Natural killer cell treated with Interleukin-12 subunit alpha and Interleukin-12 subunit beta and Interleukin-15 and Interleukin-18, amount 100 ng/mL, for 72 hours (primary cell): ENCODE data around the gene EPHA10. TPM values are rescaled to one million over a fixed set of nuclear protein-coding genes. Genes with fewer than 3 reads are reported as not detected.
"Not testable (repeated sequence)": the region's sequence is repeated elsewhere in the genome, so short reads cannot be mapped to it uniquely, and the experiment has no call there.

Experiments
- ATAC-seq, 2 donors: fragments of 150-1000 bp; cut with Tn5 transposase in 1 of 2; sonication (Bioruptor Pico), chemical (Tn5 transposase) in 1 of 2; 2 replicates each; pipeline ENCODE4 v1.10.0; 2021
- DNase-seq: peaks from one replicate; pipeline ENCODE4 v3.0.0; 2022; ENCODE audit warnings: low spot score
- H3K27ac Mint-ChIP-seq, 2 donors: 1 replicate in 1 of 2; 2 replicates in 1 of 2; pipeline ENCODE4 v1.8.0; 2022; ENCODE audit warnings: mixed read lengths in 2 of 2, mild to moderate bottlenecking in 1 of 2, moderate library complexity in 1 of 2
- H3K27me3 Mint-ChIP-seq, 2 donors: 1 replicate in 1 of 2; 2 replicates in 1 of 2; pipeline ENCODE4 v1.8.0; 2022; ENCODE audit warnings: mixed read lengths in 2 of 2
- H3K36me3 Mint-ChIP-seq: one replicate; pipeline ENCODE4 v1.8.0; 2022; ENCODE audit warnings: mixed read lengths
- H3K4me1 Mint-ChIP-seq, 2 donors: 1 replicate in 1 of 2; 2 replicates in 1 of 2; pipeline ENCODE4 v1.8.0; 2022; ENCODE audit warnings: low read depth in 2 of 2, mixed read lengths in 2 of 2, mild to moderate bottlenecking in 1 of 2
- H3K4me3 Mint-ChIP-seq: one replicate; pipeline ENCODE4 v1.8.0; 2022; ENCODE audit warnings: mixed read lengths
- H3K9me3 Mint-ChIP-seq: 2 replicates; pipeline ENCODE4 v1.8.0; 2022; ENCODE audit warnings: mixed read lengths
- total RNA-seq, 2 donors: library from RNA; stranded (reverse); gene quantifications; one replicate each; pipeline ENCODE4 v1.2.3, GENCODE V29; 2022

Gene EPHA10
- total RNA-seq, 2 donors from 2014 or later, result not detected

- ATAC-seq (no peak), DNase-seq (peak; percentile 47)
- H3K36me3 Mint-ChIP-seq, result peaks cover 36% of the 10 kb centered on the region
- H3K4me1 Mint-ChIP-seq, result peaks cover 6 to 11% of the 10 kb centered on the region in 2 donors
- H3K27ac Mint-ChIP-seq, result no peak overlapping the region
- H3K9me3 Mint-ChIP-seq, result no peaks in the 10 kb centered on the region
- H3K27me3 Mint-ChIP-seq, result no peaks in the 10 kb centered on the region
- H3K4me3 Mint-ChIP-seq, result no peak overlapping the region
Measured at GRCh38 chr1:37703061-37703460, 61.9 kb downstream of the EPHA10 start.

DNA sequence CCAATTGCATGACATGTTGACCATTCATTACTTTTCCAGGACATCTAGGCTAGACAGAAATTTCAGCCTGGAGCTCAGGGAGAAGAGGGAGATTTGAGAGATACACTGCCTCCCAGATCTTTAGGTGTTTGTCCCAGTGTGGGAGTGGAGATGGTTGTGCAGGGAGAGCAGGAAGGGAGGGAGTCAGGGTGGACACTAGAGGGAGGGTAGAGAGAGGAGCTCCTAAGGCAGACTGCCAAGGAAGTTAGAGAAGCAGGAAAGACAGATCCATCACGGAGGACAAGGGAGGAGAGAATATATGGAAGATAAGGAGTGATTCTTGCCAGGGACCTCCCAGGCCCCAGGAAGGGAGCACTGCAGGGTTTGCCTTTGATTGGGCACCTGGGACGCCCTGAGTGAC, 63.9 kb downstream of the EPHA10 start:
- no peaks in the 10 kb centered on the region for H3K27me3 Mint-ChIP-seq
- H3K4me3 Mint-ChIP-seq, result no peak overlapping the region
- H3K27ac Mint-ChIP-seq, result no peak overlapping the region
- ATAC-seq (no peak), DNase-seq (no peak)
- no peaks in the 10 kb centered on the region for H3K9me3 Mint-ChIP-seq
- H3K36me3 Mint-ChIP-seq, result peaks cover 33% of the 10 kb centered on the region
- H3K4me1 Mint-ChIP-seq, result peaks cover 6 to 13% of the 10 kb centered on the region in 2 donors

- peaks cover 31% of the 10 kb centered on the region for H3K36me3 Mint-ChIP-seq
Measured at GRCh38 chr1:37699147-37699546, 65.8 kb downstream of the EPHA10 start.

DNA sequence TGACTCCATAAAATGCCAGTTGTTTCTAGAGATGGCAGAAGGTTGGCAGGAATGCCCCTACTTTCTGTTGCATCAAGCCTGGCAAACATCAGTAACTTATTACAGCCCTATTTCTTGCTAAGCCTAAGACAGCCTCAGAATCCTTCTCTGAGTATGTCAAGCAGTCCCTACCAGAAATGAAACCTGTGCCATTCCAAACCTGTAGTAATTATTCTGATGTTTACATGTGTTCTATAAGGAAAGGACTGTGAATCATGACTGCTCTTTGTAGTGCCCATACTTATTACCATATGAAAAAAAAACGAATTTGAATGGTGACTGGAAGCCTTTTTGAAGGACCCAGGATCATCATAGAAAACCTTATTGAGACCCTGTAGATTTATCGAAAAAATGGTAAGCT, 67.2 kb downstream of the EPHA10 start:
- DNase-seq, result no peak
- Mint-ChIP-seq H3K27ac (no peak overlapping the region), H3K4me3 (no peak overlapping the region), H3K4me1 (peaks cover 6 to 13% of the 10 kb centered on the region in 2 donors), H3K36me3 (peaks cover 29% of the 10 kb centered on the region), H3K27me3 (no peaks in the 10 kb centered on the region), H3K9me3 (no peaks in the 10 kb centered on the region)
- no peak for ATAC-seq

More at GRCh38 chr1:37699147-37699546, 65.8 kb downstream of the EPHA10 start:
- DNase-seq, result no peak
- no peaks in the 10 kb centered on the region for H3K27me3 Mint-ChIP-seq
- peaks cover 6 to 13% of the 10 kb centered on the region in 2 donors for H3K4me1 Mint-ChIP-seq
- H3K4me3 Mint-ChIP-seq, result peak overlapping the region; percentile 43
- H3K9me3 Mint-ChIP-seq, result no peaks in the 10 kb centered on the region
- ATAC-seq, result peak in 1 of 2 donors; percentile 64
- peak overlapping the region in 1 of 2 donors; percentile 51 for H3K27ac Mint-ChIP-seq

DNA sequence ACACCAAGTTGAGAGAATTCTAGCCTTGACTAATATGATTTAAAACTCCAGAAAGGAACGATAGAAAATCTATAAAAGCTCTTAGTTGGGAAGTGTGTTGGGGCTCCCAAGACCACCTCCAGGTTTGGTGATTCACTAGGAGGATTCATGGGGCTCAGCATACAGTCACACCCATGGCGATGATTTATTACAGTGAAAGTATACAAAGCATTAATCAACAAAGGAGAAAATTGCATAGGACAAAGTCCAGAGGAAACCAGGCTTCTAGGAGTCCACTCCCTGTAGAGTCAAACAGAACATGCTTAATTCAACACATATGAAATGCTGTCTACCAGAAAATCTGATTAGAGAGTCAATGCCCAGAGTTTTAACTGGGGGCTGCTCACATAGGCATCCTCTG, 67.8 kb downstream of the EPHA10 start:
- Mint-ChIP-seq H3K4me1 (peaks cover 4 to 13% of the 10 kb centered on the region in 2 donors), H3K27me3 (no peaks in the 10 kb centered on the region), H3K27ac (no peak overlapping the region), H3K36me3 (peaks cover 25% of the 10 kb centered on the region), H3K4me3 (no peak overlapping the region), H3K9me3 (no peaks in the 10 kb centered on the region)
- ATAC-seq (no peak), DNase-seq (no peak)

- peak overlapping the region; percentile 96 for H3K4me3 Mint-ChIP-seq
- H3K9me3 Mint-ChIP-seq, result no peaks in the 10 kb centered on the region
- H3K4me1 Mint-ChIP-seq, result peaks cover 27 to 30% of the 10 kb centered on the region in 2 donors
- peaks cover 6% of the 10 kb centered on the region for H3K36me3 Mint-ChIP-seq
- ATAC-seq (no peak), DNase-seq (no peak)
- peak overlapping the region; percentile 85 to 96 for H3K27ac Mint-ChIP-seq
- no peaks in the 10 kb centered on the region for H3K27me3 Mint-ChIP-seq
Measured at GRCh38 chr1:37692834-37693175, 72.1 kb downstream of the EPHA10 start.

DNA sequence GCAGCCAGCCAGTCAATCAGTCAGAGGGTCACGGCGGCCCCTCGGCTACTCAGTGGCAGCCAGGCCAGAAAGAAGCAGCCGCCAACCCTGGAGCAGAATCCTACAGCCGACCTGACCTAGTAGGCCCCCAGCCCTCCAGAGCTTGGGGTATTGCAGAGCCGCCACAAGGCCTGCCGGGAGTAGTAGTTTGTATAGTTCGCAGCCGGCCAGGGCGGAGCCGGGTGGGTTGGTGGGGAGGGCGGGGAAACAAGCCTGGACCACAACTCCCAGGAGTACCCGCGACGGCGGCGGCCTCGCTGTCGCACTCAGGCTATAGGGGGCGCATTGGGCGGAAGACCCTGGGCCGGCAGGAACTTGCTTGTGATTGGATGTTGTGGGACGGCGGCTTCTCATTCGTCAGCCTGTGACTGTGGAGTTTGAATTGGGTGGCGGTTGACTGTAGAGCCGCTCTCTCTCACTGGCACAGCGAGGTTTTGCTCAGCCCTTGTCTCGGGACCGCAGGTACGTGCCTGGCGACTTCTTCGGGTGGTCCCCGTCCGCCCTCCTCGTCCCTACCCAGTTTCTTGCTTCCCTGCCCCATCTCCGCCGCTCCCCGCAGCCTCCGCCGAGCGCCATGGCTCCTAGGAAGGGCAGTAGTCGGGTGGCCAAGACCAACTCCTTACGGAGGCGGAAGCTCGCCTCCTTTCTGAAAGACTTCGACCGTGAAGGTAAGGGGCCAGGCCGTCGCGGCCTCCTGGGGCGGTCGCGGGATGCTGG, 72.7 kb downstream of the EPHA10 start, which contains the start of gene CDCA8:
Gene CDCA8, plus strand, starts transcription at position 439 of the 756 bp plus-strand sequence. Its CDS starts 175 bp downstream, at position 614.
- H3K27me3 Mint-ChIP-seq, result no peaks in the 10 kb centered on the region
- peaks cover 27 to 30% of the 10 kb centered on the region in 2 donors for H3K4me1 Mint-ChIP-seq
- DNase-seq (peak; percentile 98), ATAC-seq (peak; percentile 93 to 96)
- H3K27ac Mint-ChIP-seq, result peak within 1 kb of the TSS; percentile 85 to 96
- peaks cover 6% of the 10 kb centered on the region for H3K36me3 Mint-ChIP-seq
- H3K9me3 Mint-ChIP-seq, result no peaks in the 10 kb centered on the region
- H3K4me3 Mint-ChIP-seq, result peak within 1 kb of the TSS; percentile 96

DNA sequence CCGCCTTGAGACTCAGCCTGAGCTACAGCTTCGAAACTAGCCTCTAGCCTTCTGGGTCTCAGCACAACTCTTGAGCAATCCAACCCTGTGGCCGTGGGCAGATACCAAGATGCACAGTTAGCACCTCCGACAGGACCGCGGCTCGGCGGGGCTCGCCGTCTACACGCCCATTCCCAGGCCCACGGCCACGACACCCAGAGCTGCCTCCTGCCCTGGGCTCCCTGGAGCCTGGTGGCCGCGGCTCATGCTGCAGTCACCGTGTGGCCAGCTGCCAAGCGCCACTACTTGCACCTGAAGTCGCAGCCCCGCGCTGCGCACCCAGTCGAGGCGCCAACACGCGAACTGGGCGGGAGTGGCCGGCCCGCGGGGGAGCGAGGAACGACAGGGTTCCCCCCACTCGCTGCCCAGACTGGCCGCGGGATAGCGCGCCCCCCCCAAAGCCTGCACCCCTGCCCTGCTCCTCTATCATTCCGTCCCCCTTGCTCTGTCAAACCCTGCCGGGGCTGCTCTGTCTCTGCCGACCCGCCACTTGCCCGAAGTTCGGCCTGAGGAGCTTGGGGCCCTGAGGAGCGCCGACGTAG, 73.3 kb downstream of the EPHA10 start:
- no peaks in the 10 kb centered on the region for H3K27me3 Mint-ChIP-seq
- DNase-seq, result peak; percentile 69
- H3K4me3 Mint-ChIP-seq, result peak overlapping the region; percentile 96
- no peaks in the 10 kb centered on the region for H3K9me3 Mint-ChIP-seq
- peaks cover 27 to 30% of the 10 kb centered on the region in 2 donors for H3K4me1 Mint-ChIP-seq
- peak overlapping the region; percentile 85 to 96 for H3K27ac Mint-ChIP-seq
- peak; percentile 2 to 16 for ATAC-seq
- peaks cover 6% of the 10 kb centered on the region for H3K36me3 Mint-ChIP-seq

DNA sequence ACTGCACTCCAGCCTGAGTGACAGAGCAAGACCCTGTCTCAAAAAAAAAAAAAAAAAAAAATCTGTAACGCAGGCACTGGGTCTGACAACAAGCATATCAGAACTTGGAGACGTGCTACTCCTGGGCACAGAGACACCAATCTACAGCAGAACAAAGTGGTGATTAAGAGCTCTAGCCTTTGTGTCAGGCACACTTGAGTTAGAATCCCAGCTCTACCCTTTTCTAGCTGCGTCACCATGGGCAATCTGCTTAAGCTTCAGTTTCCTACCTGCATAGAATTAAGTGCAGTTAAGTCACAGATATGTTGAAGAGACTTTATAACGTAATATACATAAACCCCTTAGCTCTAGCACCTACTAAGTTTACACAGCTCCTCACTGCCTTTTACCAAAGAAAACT, 76.0 kb downstream of the EPHA10 start:
- no peak for DNase-seq
- no peaks in the 10 kb centered on the region for H3K9me3 Mint-ChIP-seq
- peaks cover 16% of the 10 kb centered on the region for H3K36me3 Mint-ChIP-seq
- peak overlapping the region; percentile 96 for H3K4me3 Mint-ChIP-seq
- ATAC-seq, result no peak
- peaks cover 28 to 34% of the 10 kb centered on the region in 2 donors for H3K4me1 Mint-ChIP-seq
- H3K27me3 Mint-ChIP-seq, result no peaks in the 10 kb centered on the region
- peak overlapping the region; percentile 85 to 96 for H3K27ac Mint-ChIP-seq

- H3K9me3 Mint-ChIP-seq, ATAC-seq, H3K4me3 Mint-ChIP-seq, H3K27me3 Mint-ChIP-seq, DNase-seq: not testable (repeated sequence)
- H3K4me1 Mint-ChIP-seq, result peaks cover 32 to 34% of the 10 kb centered on the region in 2 donors
- H3K27ac Mint-ChIP-seq, result peak overlapping the region; percentile 36 to 67
- H3K36me3 Mint-ChIP-seq, result peaks cover 16% of the 10 kb centered on the region
Measured at GRCh38 chr1:37687764-37688163, 77.2 kb downstream of the EPHA10 start.

GRCh38 chr1:37685722-37686121, 79.2 kb downstream of the EPHA10 start:
- Mint-ChIP-seq H3K36me3 (peaks cover 16% of the 10 kb centered on the region), H3K9me3 (no peaks in the 10 kb centered on the region), H3K27me3 (no peaks in the 10 kb centered on the region), H3K4me3 (no peak overlapping the region), H3K27ac (no peak overlapping the region), H3K4me1 (peaks cover 22 to 23% of the 10 kb centered on the region in 2 donors)
- no peak for DNase-seq
- ATAC-seq, result no peak

DNA sequence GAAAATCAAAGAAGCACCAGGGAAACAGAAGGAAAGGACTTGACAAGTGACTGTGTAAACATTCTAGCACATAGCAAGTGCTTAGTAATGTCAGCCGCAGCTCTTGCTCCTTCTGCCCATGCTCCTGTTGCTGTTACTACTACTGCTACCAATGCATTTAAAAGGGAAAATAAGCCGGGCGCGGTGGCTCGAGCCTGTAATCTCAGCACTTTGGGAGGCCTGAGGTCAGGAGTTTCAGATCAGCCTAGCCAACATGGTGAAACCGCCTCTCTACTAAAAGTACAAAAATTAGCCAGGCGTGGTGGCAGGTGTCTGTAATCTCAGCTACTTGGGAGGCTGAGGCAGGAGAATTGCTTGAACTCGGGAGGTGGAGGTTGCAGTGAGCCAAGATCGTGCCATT, 80.7 kb downstream of the EPHA10 start:
- ATAC-seq, H3K27me3 Mint-ChIP-seq, DNase-seq, H3K27ac Mint-ChIP-seq, H3K4me3 Mint-ChIP-seq, H3K9me3 Mint-ChIP-seq: not testable (repeated sequence)
- Mint-ChIP-seq H3K4me1 (peaks cover 11% of the 10 kb centered on the region in 2 donors), H3K36me3 (peaks cover 16% of the 10 kb centered on the region)

DNA sequence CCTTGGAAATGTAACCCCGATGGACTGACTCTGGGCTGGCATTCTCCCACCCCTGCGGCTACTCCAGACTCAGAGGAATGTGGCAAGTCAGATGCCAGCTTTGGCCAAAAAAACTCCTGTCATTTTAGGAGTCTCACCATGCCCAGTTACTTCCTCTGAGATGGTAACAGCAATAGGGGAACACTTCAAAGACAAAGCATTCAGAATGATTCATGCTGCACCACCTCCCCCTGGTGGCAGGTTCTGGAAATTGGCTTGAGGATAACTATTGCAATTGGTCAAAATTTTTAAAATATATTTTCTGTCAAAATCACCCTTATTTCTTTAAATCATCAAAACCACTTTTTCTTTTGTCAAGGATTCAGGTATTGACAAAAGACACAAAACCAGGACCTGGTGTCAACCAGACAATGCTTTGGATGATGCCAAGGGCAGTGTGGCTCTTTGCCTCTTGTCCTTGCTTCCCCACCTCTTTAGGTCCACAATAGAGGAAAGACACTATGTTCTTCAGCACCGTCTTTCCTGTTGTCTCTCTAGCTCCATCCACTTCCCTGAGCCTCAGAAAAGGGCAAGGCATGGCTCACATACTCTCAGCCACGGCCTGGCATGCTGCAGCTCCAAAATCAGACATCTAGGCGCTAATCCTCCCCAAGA, 82.5 kb downstream of the EPHA10 start:
- Mint-ChIP-seq H3K27me3 (no peaks in the 10 kb centered on the region), H3K4me3 (no peak overlapping the region), H3K36me3 (peaks cover 10% of the 10 kb centered on the region), H3K27ac (no peak overlapping the region), H3K9me3 (no peaks in the 10 kb centered on the region), H3K4me1 (peaks cover 4 to 5% of the 10 kb centered on the region in 2 donors)
- DNase-seq (no peak), ATAC-seq (peak; percentile 63 to 64)

- Mint-ChIP-seq H3K36me3 (peaks cover 5% of the 10 kb centered on the region), H3K4me3 (no peak overlapping the region), H3K27ac (no peak overlapping the region), H3K27me3 (no peaks in the 10 kb centered on the region), H3K4me1 (peaks cover 3 to 5% of the 10 kb centered on the region in 2 donors), H3K9me3 (no peaks in the 10 kb centered on the region)
- no peak for DNase-seq
- no peak for ATAC-seq
Measured at GRCh38 chr1:37680933-37681332, 84.0 kb downstream of the EPHA10 start.
